Measurements from ENCODE around the gene GRIA4.

GRIA4 gene

DNA sequence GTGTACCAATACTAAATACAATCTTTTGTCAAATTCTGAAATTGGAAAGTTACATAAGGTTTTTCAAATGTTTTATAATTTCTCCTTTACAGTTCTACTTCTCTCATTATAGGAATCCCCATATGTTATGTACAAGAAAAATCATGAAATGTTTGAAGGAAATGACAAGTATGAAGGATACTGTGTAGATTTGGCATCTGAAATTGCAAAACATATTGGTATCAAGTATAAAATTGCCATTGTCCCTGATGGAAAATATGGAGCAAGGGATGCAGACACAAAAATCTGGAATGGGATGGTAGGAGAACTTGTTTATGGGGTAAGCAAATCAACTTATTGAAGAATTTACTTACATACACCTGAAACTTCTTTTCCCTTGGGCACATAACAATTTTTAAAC lies 308.7 kb downstream of the GRIA4 start:
- no peak for DNase-seq (ENCODE audit: low spot score)

DNA sequence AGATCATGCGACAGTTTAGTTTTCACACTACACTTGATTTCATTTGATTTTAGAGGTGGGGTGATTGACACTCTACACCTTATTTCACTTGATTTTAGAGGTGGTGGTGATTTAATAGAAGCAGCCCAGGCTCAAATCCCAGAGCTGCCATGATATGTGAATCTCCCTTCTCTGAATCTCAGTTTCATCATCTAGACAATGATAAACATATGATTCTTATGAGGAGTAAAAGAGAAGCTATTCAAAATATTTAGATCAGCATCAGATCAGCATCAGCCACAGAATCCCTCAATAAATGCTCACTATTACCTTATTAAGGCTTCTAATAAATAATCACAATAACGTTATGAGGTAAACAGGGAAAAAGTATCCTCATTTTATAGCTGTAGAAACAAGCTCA lies 313.4 kb downstream of the GRIA4 start:
- DNase-seq (ENCODE audit: low spot score), result no peak

DNA sequence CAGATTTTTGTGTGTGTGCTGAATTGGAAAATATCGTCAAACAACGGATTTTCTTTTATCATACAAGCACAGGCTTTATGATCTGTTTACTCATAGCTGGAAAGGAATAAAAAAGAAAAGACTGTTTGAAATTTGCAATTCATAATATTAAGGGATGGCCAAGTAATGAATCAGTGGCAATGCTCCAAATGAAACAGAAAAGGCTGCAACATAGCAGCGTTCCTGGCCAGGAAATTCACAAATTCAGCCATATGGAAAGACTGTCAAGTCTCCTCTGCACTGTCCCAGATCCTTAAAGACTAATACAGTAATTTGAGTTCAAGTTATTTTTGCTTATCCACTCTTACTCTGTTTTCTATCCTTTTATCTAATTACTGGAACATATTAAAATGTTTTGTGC lies 313.9 kb downstream of the GRIA4 start:
- no peak for DNase-seq (ENCODE audit: low spot score)

DNA sequence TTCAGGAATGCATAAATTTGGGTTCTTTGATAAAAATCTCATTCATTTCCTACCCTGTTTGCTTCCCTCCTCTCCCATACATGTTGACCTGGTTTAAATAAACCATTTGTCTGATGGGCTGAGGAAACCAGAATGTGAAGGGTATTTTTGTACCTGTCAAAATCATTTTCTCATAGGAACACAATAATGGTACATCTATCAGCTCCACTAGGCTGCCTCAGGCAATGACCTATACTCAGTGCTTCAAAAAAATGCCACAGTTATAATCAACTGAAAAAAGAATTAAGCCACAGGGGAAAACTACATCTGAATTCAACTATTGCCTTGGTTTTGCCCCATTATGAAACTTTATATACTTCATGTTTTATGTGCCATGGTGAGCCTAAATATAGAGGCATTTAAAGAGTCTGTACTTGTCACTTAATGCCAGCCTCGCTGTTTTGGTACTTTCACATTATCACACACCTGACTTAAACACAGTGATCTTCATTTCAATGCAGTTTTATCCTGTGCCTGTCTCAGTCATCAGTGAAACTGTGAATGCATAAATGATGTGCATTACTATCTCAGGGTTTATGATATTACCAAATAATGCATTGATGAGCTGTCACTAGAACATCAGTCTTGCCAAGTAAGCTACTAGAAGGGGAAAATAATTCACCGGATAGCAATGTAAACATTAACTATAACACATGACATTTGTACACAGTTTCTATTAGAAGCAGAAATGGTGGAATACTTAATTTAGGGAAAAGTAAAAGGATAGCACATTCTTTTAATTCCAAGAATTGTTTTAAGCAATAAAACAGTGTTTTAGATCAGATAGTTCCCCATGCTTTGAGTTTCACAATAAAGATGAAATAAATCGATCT lies 319.4 kb downstream of the GRIA4 start:
- no peak for DNase-seq (ENCODE audit: low spot score)

DNA sequence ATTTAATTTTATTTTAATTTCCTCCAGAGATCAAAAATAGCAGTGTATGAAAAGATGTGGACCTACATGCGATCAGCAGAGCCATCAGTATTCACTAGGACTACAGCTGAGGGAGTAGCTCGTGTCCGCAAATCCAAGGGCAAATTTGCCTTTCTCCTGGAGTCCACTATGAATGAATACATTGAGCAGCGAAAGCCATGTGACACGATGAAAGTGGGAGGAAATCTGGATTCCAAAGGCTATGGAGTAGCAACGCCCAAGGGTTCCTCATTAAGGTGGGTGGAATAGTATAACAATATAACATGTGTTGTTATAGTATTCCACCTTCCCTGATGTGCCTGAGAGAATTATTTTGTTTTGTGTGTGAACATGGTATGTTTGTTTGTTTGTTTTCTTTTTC lies 323.8 kb downstream of the GRIA4 start:
- DNase-seq (ENCODE audit: low spot score), result no peak

DNA sequence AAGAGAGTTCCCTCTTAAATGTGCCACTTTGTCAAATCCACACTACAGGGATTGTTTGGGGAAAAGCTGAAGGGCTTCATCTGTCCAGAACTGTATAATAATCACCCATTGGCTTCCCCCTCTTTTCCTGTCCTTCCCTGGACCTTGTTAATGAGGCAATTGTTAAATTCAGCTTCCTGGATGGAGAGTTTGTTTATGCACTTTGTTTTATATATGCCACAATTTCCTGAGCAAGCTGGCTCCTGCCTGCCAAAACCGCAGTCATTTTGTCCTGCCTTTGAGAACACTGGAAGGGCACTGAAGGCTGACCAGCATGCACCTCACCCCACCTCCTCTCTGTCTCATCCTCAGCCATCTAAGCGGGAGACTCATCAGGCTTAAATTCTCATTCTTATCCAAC lies 325.9 kb downstream of the GRIA4 start:
- no peak for DNase-seq (ENCODE audit: low spot score)

DNA sequence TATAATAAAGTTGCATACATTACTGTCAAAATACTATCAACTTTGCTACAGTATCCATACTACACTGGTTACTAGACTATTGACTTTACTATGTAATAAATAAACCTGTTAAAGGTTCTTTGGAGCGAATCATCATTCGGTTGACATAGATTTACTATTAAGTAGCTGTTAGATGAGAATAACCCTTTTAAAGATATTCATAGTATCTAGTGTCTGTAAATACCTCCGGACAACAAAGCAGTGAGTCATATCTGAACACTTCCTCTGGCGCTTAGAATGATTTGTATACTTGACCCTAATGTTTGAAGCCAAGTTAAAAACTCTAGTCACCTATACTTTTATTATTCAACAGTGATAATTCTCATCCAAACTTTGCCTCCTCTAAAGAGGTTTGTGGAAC lies 327.5 kb downstream of the GRIA4 start:
- DNase-seq (ENCODE audit: low spot score), result no peak

DNA sequence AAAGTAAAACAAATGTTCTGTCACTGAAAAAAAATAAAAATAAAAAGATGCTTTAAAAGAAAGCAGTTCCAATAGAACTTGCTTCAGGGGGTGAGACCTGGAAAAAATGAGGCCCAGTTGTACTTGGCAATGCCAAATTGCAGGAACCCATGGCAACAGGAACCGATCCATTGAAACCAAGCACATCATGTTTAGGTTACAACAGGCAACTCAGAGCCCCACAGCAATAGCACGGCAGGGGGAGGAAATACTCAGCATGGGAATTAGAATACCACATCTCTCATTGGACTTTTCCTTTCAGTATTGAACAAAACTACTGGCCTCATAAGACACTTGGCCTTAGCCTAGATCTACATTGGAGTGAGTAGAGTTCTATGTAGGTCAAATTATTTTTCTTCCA lies 327.9 kb downstream of the GRIA4 start:
- DNase-seq (ENCODE audit: low spot score), result no peak

DNA sequence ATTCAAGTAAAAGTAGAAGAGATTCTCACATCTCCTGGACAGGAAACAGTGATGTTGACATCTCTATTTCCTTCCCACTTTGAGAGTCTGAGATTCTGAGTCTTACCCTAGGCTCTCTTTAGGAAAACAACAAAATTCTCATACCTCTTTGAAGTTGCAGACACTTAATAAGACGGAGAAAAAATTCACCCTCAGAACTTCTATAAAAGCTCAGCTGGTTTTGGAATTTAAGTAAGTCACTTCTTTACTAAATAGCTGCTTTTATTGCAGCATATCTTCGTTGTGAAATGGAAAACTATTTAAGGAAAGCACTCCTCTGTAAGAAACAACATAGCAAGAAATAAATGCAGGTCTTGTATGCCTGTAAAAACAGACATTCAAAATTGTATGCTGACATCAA lies 333.0 kb downstream of the GRIA4 start:
- DNase-seq (ENCODE audit: low spot score), result no peak

DNA sequence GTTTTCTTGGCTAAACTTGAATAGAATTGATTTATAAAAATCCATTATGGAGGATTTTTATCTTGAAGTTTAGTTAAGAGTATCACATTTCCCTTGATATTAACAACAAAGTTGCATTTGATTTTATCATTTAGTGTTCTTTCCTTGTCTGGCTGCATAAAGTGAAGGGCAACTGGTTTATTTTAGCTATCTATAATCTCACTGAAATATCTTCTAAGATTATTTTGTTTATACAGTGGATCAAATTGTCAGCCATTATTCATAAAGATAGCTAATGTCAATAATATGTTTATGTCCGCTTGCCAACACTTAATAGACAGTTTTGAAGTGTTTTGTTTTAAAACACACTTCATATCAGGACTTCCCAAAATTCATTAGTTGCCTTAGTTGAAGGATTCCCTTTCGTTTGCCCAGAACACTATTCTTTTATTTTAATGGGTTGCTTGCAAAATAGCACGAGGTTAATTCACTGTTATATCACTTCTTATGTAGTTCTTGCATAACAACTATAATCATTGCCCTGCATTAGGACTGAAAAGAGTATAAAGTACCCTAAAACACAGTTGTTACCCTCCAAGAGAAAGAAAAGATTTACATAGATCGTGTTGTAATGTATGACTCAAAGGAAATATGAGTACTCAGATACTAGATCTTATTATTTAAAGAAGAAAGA lies 339.2 kb downstream of the GRIA4 start:
- no peak for DNase-seq (ENCODE audit: low spot score)

DNA sequence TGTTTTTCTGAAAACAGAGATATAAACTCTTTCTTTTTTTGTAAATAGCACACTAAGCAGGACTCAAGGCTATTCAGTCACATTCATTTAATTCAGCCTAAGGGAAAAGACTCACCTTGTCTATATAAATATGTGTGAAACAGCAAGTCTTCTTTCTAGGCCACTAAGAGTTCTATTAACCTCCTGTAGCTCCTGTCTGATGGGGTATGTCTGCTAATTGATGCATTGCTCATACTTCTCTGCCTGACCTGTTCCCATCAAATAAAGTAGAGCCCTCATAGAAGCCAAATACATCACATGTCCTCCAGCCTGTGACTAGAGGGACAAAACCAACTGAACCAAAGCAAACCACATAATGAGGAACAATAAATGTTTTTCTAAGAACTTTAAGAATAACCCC lies 344.0 kb downstream of the GRIA4 start:
- DNase-seq (ENCODE audit: low spot score), result no peak

DNA sequence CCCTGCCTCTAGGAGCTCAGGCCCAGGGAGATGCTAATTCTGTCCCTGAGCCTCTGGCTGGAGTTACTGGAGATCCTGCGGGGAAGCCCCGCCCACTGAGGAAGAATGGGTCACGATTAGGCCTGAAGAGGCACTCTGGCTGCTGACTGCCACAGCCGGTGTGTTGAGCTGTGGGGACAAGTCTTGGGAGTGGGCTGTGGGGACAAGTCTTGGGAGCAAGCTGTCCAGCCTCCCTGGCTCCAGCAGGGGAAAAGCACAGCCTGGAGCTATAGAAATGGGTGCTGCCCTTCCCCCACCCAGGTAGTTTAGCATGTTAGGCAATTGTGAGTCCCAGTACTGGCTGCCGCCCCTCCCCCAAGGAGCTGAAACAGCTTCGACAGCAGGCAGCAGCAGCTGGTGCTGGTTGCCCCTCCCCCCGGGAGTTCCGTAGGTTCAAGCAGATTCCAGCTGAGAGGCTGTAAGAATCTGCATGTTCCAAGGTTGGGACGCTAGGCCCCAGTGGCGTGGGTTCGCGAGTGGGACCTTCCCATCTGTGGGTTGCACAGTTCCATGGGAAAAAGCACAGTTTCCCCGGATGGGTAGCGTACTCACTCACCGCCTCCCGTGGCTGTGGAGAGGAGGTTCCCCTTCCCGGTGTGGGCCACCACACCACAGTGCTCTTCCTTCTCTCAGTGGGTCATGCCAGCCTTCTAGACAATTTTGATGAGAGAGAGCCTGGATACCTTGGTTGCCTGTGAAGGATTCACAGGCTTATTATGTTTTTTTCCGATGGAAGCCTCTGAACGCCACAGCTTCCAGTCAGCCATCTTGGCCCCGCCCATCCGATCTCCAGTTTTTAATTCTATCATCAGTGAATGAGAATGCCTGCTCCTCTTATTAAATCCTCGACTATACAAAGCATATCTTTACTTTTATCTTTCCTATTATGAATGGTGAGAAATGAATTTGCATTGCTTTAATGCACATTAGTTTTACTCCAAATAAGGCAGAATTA lies 350.7 kb downstream of the GRIA4 start:
- no peak for DNase-seq (ENCODE audit: low spot score)

DNA sequence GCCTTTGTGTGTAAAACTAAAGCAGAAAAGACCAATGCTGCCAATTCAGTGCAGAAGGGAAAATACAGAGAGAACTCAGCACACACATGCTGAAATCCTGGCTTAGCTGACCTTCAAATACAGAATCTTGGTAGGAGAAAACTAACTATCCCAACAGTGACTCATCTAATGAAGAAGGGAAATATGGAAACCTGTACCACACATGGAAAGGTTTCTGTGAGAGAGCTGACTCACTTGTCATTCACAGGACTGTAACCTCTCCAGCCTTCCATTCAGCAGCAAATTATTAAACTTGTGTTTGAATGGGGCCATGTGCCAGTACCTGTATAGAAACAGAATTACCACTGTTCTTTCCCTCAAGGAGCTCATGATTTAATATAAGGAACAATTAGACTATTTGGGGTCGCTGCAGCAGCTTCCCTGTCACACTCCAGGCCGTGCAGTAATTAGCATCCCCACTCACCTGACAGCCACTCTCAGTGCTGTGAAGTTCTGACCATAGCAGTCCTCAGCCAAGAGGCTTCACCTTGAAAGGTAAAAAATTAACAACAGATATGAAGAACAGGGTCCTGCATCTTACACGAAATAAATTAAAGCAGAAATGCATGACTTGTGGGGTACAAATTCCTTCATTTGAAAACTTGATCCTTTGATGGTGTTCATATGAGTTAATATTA lies 358.3 kb downstream of the GRIA4 start:
- DNase-seq (ENCODE audit: low spot score), result no peak

DNA sequence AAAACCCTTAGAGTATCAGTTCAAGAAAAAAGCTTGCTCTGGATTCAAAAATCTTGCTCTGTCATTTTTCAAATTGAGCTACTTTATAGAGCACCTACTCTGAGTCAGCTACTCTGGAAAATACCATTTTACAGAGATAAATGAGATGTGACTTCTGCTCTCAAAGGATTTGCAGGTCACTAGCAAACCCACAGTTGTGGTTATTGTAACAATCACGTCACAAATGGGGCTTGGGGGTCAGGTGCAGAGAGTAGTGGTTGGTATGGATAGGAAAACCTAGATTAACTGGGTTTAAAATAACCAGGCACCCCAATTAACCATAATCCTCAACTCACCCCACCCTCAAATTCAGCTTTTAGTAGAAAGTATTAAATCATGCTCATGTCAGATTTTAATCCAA lies 359.9 kb downstream of the GRIA4 start:
- no peak for DNase-seq (ENCODE audit: low spot score)

DNA sequence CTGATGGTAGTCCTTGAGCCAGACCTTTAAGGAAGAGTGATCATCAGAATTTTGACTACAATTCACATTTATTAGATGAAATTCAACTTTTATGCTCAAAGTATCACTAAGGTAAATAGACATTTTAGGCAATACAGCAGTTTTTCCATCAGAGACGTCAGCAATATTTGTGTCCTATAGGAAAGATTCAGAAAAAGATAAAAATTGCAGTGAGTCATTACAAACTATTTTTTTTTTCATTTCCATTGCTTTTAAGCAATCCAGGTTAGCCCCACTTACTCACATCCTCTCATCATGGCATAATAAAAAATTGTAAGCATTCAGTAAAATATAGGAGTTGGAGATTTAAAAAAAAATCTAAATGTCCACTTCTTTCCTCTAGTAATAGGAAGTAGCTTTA lies 365.3 kb downstream of the GRIA4 start:
- no peak for DNase-seq (ENCODE audit: low spot score)

DNA sequence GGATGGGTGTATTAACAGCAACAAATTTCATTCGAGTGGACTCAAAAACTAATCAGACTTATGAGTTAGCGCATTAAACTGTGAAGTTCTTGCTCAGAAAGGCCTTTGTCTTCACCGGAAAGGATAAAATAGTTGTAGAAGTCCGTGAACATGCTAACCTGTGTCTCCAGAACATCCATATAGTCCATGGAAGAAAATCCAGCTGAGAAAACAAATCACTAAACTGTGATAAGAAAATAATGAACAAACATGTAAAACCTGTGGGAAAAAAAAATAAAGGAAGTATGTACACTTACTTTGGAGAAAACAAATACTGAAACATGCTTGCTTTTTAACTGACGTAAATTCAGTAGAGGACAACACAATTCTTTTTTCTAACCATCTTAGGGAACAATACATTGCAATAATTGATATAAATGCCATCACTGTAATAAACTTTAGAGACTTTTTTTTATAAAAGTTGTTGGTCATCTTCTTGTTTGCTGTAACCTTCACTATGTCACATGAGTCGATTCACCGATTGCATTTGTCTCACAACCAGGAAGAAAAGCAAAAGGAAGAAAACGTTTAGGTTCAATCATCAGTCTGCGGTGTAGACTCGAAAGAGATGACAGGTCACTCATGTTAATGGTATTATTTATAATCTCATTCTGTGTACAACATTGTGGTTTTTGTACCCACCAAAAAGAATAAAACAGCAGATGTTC lies 370.3 kb downstream of the GRIA4 start:
- DNase-seq (ENCODE audit: low spot score), result no peak

DNA sequence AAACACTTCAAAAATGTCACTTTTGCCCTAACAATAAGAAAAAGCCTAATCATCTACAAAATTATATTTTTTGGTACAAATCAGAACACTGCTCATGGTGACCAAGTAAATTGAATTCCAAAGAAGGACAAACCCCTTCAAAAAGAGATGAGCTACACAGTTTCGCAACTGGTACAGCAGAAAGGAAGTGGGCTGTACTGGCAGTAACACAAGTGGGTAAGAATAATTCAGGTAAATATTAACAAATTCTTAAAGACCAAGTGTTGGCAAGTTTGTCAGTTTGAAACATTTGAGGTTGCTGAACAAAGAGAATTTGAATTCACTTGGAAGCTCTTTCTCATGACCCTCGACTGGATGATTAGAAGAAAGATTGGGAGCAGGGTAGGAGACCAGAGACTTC lies 376.7 kb downstream of the GRIA4 start:
- DNase-seq (ENCODE audit: low spot score), result no peak

DNA sequence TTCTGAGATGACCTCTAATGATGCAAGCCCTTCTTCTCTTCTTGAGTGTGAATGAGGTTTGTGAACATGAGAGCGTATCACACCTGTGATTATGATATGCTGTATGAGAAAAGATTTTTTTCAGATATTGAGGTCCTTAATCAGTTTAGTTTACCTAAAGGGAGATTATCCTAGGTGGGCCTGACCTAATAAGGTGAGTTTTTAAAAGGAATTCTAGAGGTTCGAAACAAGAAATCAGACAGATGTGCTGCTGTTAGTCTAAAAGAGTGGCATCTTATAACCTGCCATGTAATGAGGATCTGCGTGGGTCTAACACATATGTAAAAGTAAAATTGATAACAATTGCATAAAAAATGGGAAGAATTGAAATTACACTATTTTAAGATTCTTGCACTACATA lies 378.3 kb downstream of the GRIA4 start:
- no peak for DNase-seq (ENCODE audit: low spot score)

DNA sequence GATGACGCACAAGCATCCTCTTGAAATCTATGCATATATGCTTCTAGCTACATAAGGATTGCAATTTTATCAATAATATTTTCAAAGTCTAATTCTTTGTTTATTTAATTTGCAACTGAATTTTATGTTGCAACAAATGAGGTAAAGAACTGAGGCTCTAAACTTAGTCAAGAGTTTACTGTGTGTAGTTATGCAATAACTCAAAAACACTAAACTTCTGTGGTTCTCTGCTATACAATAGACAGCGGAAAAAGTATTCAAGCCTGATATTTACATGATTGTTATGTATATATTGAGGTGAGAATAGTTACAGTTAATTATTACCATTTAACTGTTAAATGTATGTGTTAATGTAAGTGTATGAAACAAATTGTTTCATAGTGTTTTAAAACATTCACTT lies 379.3 kb downstream of the GRIA4 start:
- DNase-seq (ENCODE audit: low spot score), result no peak

DNA sequence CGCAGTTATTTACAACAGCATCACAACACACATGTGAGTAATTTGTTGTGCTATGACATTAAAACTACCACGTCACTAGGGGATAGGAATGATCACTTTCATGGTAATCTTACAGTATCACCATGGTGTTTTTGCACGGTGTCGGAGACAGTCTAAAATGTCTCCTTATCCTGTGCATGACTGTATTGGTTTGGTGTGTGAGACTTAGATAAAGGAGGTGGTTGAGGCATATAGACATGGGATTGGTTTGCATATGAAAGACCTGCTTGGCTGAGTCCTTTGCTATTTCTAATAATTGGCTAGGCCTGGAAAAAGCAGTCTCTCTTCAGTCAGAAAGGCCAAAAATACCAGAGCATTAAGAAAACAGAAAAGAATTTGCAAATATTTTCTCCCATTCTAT lies 382.0 kb downstream of the GRIA4 start:
- no peak for DNase-seq (ENCODE audit: low spot score)

DNA sequence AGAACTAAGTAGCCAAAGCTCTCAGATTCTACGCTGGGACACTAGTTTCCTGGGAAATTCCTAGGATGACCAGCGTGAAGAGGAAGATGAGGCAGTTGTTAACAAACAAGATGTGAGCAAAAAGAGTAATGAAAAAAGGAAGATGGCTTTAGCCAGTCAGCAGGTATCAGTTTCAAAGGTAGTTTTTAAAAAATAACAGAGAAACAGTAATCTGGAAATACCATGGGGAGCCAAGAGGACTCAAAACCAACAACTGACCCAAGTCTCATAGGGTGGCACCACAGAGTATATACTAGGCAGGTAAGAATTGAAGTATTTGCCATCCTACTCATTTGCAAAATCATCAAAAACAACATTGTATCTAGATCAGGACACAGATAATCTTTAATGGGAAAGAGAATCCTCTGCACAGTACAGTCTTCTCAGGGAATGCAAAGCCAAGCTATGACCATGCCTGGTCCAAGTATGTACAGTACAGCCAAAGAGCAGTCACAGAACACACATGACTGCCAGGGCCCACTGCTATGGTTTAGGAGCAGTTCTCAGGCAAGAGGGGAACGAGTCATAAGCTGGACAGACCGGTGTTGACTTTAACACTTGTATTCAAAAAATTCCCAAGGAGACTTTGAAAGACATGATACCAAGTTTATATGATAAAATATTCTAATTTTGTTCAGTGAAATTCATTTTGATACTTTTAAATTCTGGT lies 391.6 kb downstream of the GRIA4 start:
- no peak for DNase-seq (ENCODE audit: low spot score)
